NCI-H2227 (cell line): ENCODE results near the gene ACSL3.
"Not testable (repeated sequence)": the region's sequence is repeated elsewhere in the genome, so short reads cannot be mapped to it uniquely, and the experiment has no call there.

ENCODE experiments used
- DNase-seq: peaks from one replicate; lab custom pipeline; 2025; ENCODE audit not compliant: unreplicated experiment; lab: John Stamatoyannopoulos, UW

Gene ACSL3

GRCh38 chr2:222968550-222969155 is 107.8 kb downstream of the ACSL3 start:
- DNase-seq, result no peak

GRCh38 chr2:222969491-222969890 is 108.7 kb downstream of the ACSL3 start:
- no peak for DNase-seq

- DNase-seq, result no peak
Observed at GRCh38 chr2:222972420-222972819, 111.6 kb downstream of the ACSL3 start.

- no peak for DNase-seq
Observed at GRCh38 chr2:222973237-222973636, 112.4 kb downstream of the ACSL3 start.

GRCh38 chr2:222973733-222974132 is 112.9 kb downstream of the ACSL3 start:
- DNase-seq, result no peak

- peak; percentile 9 for DNase-seq
Observed at GRCh38 chr2:222976521-222977061, 115.8 kb downstream of the ACSL3 start.

- no peak for DNase-seq
Observed at GRCh38 chr2:222977121-222977520, 116.3 kb downstream of the ACSL3 start.

GRCh38 chr2:222978850-222979249 is 118.0 kb downstream of the ACSL3 start:
- no peak for DNase-seq

GRCh38 chr2:222979484-222979883 is 118.6 kb downstream of the ACSL3 start:
- DNase-seq, result no peak

- DNase-seq, result peak; percentile 15
Observed at GRCh38 chr2:222982010-222982908, 121.4 kb downstream of the ACSL3 start.

GRCh38 chr2:222982909-222983265 is 122.1 kb downstream of the ACSL3 start:
- no peak for DNase-seq

GRCh38 chr2:222984908-222985307 is 124.1 kb downstream of the ACSL3 start:
- DNase-seq, result no peak

- DNase-seq, result no peak
Observed at GRCh38 chr2:222989431-222989830, 128.6 kb downstream of the ACSL3 start.

- not testable (repeated sequence) for DNase-seq
Observed at GRCh38 chr2:222990206-222990605, 129.4 kb downstream of the ACSL3 start.

- no peak for DNase-seq
Observed at GRCh38 chr2:222992137-222992536, 131.3 kb downstream of the ACSL3 start.
